Heart left ventricle (tissue), 16 donors: ENCODE data around the gene RNASET2. TPM values are rescaled to one million over a fixed set of nuclear protein-coding genes. Genes with fewer than 3 reads are reported as not detected.

ENCODE experiments used
- ATAC-seq, 4 donors: fragments of 200-7000 bp; cut with Tn5 transposase; one replicate each; pipeline ENCODE4 v1.9.1; 2020 to 2022; ENCODE audit warnings: moderate library complexity in 4 of 4, mild to moderate bottlenecking in 3 of 4, moderate number of reproducible peaks in 1 of 4
- DNase-seq, 5 donors: peaks; one replicate each; pipeline ENCODE4 v3.0.0-alpha.2; 2020
- H3K27ac ChIP-seq, 12 donors: fragments of 200-600 bp; sonication (generic) in 4 of 12; one replicate each; pipeline versions ENCODE4 v1.5.0 to v1.8.0; 2016 to 2022; ENCODE audit warnings: mild to moderate bottlenecking in 2 of 12
- H3K27me3 ChIP-seq, 9 donors: fragments of 200-600 bp; sonication (generic) in 2 of 9; one replicate each; pipeline versions ENCODE4 v1.5.1 to v1.8.0; 2016 to 2022; ENCODE audit warnings: mild to moderate bottlenecking in 3 of 9
- H3K36me3 ChIP-seq, 9 donors: fragments of 200-600 bp; sonication (generic) in 2 of 9; one replicate each; pipeline versions ENCODE4 v1.5.0 to v1.8.0; 2018 to 2022; ENCODE audit warnings: mild to moderate bottlenecking in 2 of 9
- H3K4me1 ChIP-seq, 12 donors: fragments of 200-600 bp; sonication (generic) in 4 of 12; one replicate each; pipeline versions ENCODE4 v1.5.0 to v1.8.0; 2016 to 2022; ENCODE audit warnings: mild to moderate bottlenecking in 3 of 12
- H3K4me3 ChIP-seq, 12 donors: fragments of 200-600 bp; sonication (generic) in 4 of 12; one replicate each; pipeline versions ENCODE4 v1.5.0 to v1.8.0; 2017 to 2022; ENCODE audit warnings: mild to moderate bottlenecking in 9 of 12, moderate library complexity in 4 of 12
- H3K9me3 ChIP-seq, 12 donors: fragments of 200-600 bp; sonication (generic) in 4 of 12; one replicate each; pipeline versions ENCODE4 v1.5.0 to v1.8.0; 2016 to 2022; ENCODE audit warnings: mild to moderate bottlenecking in 1 of 12
- POLR2A ChIP-seq, 2 donors: fragments of 450-650 bp; IDR thresholded peaks; one replicate each; pipeline ENCODE4 v1.6.1; 2017; ENCODE audit warnings: antibody characterized with exemption in 2 of 2, mild to moderate bottlenecking in 2 of 2, moderate library complexity in 2 of 2
- WGBS, 4 donors: extraction: QIAGEN DNeasy Blood & Tissue Kit in 2 of 4; methylation state at CpG; one replicate each; pipeline versions ENCODE4 v1.1.5 to v1.1.7; 2013 to 2018; 5-methylcytosine and 5-hydroxymethylcytosine counted together
- intact Hi-C, 10 donors: fragments of 100-400 bp; cut with DNase I; formaldehyde crosslinking; loops; one replicate each; pipeline versions ENCODE4 v1.11.1 to v1.14.2; 2022
- polyA plus RNA-seq, 2 donors: library from polyadenylated mRNA; stranded (reverse); fragments of 200-250 nt; gene quantifications; one replicate each; pipeline ENCODE4 v1.2.3, GENCODE V29; 2013
- total RNA-seq, 9 donors: library from RNA; depleted of rRNA in 2 of 9; stranded (reverse); fragments of >200 nt in 2 of 9; fragmentation: NEBNext Ultra II Directional in 3 of 9; extraction: Animal tissue kit (Norgen Biotek cat#: 25700) in 3 of 9; gene quantifications; one replicate each; pipeline versions ENCODE4 v1.1.0 to v1.2.4, GENCODE V29; 2016 to 2023
- TF ChIP-seq, protein P1 (sequence below), 12 donors: fragments of 200-600 bp; sonication (generic) in 4 of 12; IDR thresholded peaks; one replicate each; pipeline versions ENCODE4 v1.5.0 to v1.8.0; 2018 to 2022; ENCODE audit warnings: antibody characterized with exemption in 12 of 12, mild to moderate bottlenecking in 5 of 12
- donor health status: ischemic (EF 13 %, LVEDD 7.1; RV severe dilation, severe dysfunction).
- donor health status: healthy with polysubstance abuse.
- donor health status: DM: no; HTN: yes; CAD: no.
- donor health status: DM: no; HTN: no; CAD: no.
- donor health status: ischemic (EF 25% LVEDD 6.9; RV normal size, moderate dysfunction).
- donor health status: ischemic (EF 25% LVEDD 5.7; RV mildly dilated, moderate dysfunction).
- donor health status: healthy.
- donor health status: DM: yes; HTN: yes; CAD: no.
- donor health status: ischemic (EF 35%, LVEDD 5.7; RV mildly dilated, moderate dysfunction).
- donor health status: nonischemic (EF 11% LVEDD 7.7; RV severe dilation, severe dysfunction).
- donor health status: DM: yes; HTN: yes; CAD: no.
- donor health status: PGD.
- donor health status: ischemic (EF 29% LVEDD 5.4; RV normal size, mild dysfunction).
- donor health status: nonischemic (EF 23%, LVEDD 6.1; RV moderate dilation, normal function).

The RNASET2 gene
- total and polyA plus RNA-seq, 11 donors: 5.7 to 76.0 (median 13.5) TPM

DNA sequence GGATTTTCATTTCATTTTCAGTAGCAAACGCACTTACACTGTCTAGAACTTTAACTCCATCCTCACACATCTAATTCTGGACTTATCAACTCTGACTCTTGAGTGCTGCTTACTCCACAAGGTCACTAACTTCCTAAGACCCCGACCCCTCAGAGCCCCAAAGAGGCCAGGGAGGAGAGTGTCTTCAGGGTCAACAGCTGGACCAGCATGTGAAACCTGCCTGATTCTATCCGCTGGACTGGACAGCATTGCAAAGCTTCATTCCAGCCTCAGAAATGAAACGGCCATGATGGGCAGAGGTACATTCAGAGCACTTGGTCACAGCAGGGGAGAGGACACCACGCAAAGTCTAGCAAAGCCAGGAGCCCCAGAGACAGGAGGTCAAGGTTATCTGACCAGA is 9.1 kb downstream of the RNASET2 start:
- ATAC-seq: no peak
- Histone ChIP-seq H3K4me1 (peaks cover 0 to 29% (median 2%) of the 10 kb centered on the region in 12 donors), H3K27ac (no peak overlapping the region), H3K9me3 (no peaks in the 10 kb centered on the region), H3K27me3 (no peaks in the 10 kb centered on the region), H3K4me3 (no peak overlapping the region), H3K36me3 (peaks cover 0 to 42% (median 21%) of the 10 kb centered on the region in 9 donors)
- 89 to 92% (median 90%) methylated on average over 5 of the region's 5 CpGs for WGBS, 4 donors
- DNase-seq: no peak
- intact Hi-C loops: no loop called here
- TF ChIP-seq, protein P1, sequence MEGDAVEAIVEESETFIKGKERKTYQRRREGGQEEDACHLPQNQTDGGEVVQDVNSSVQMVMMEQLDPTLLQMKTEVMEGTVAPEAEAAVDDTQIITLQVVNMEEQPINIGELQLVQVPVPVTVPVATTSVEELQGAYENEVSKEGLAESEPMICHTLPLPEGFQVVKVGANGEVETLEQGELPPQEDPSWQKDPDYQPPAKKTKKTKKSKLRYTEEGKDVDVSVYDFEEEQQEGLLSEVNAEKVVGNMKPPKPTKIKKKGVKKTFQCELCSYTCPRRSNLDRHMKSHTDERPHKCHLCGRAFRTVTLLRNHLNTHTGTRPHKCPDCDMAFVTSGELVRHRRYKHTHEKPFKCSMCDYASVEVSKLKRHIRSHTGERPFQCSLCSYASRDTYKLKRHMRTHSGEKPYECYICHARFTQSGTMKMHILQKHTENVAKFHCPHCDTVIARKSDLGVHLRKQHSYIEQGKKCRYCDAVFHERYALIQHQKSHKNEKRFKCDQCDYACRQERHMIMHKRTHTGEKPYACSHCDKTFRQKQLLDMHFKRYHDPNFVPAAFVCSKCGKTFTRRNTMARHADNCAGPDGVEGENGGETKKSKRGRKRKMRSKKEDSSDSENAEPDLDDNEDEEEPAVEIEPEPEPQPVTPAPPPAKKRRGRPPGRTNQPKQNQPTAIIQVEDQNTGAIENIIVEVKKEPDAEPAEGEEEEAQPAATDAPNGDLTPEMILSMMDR (IDR thresholded peaks at IDR 0.05): no peak
- TF ChIP-seq POLR2A (IDR thresholded peaks at IDR 0.05): no peak

DNA sequence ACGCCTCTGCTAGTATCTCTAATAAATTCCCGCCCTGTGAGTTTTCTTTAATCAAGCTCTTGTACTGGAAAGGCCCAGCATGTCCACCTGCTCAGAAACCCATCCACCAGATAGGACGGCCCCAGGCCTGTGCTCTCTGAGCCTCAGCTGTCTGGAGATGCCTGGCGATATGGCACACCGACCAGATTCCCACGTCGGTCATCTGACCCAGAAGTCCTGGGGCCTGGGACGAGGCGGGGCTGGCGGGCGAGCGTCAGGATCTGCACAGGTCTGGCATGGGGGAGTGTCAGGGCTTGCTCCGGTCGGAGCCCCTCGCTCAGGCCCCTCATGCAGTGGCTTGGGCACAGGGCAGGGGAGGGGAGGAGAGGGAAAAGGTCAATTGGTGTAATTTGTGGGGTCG is 10.2 kb downstream of the RNASET2 start:
- intact Hi-C loops: no loop called here
- WGBS, 4 donors: 91 to 95% (median 94%) methylated on average over 16 of the region's 16 CpGs
- Histone ChIP-seq H3K27ac (no peak overlapping the region), H3K4me3 (no peak overlapping the region), H3K9me3 (no peaks in the 10 kb centered on the region), H3K27me3 (no peaks in the 10 kb centered on the region), H3K36me3 (peaks cover 0 to 48% (median 21%) of the 10 kb centered on the region in 9 donors), H3K4me1 (peaks cover 0 to 18% (median 2%) of the 10 kb centered on the region in 12 donors)
- DNase-seq: no peak
- TF ChIP-seq, protein P1 (IDR thresholded peaks at IDR 0.05): no peak
- TF ChIP-seq POLR2A (IDR thresholded peaks at IDR 0.05): no peak
- no peak for ATAC-seq

DNA sequence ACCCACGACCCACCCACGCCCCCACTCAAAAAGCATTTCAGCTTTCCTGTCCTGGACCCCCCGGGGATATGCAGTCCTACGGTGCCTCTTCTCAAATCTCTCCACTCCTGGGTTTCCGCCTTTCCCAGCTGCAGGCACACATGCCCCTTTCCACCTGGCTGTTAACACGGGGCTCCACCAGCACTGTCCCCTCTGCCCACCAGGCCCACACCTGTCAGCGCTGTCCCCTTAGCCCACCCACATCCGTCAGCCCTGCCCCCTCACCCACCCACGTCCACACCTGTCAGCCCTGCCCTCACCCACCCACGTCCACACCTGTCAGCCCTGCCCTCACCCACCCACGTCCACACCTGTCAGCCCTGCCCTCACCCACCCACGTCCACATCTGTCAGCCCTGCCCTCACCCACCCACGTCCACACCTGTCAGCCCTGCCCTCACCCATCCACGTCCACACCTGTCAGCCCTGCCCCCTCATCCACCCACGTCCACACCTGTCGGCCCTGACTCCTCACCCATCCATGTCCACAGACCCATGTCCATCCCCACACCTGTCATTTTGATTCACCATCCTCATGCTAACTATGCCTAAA is 11.6 kb downstream of the RNASET2 start:
- Histone ChIP-seq H3K4me1 (peaks cover 0 to 4% (median 0%) of the 10 kb centered on the region in 12 donors), H3K4me3 (no peak overlapping the region), H3K27me3 (no peaks in the 10 kb centered on the region), H3K36me3 (peaks cover 0 to 62% (median 24%) of the 10 kb centered on the region in 9 donors), H3K27ac (no peak overlapping the region), H3K9me3 (no peaks in the 10 kb centered on the region)
- intact Hi-C loops: no loop called here
- WGBS, 4 donors: 89 to 96% (median 95%) methylated on average over 16 of the region's 16 CpGs
- no peak for DNase-seq
- no peak for ATAC-seq
- TF ChIP-seq, protein P1 (IDR thresholded peaks at IDR 0.05): no peak
- no peak for TF ChIP-seq POLR2A (IDR thresholded peaks at IDR 0.05)

DNA sequence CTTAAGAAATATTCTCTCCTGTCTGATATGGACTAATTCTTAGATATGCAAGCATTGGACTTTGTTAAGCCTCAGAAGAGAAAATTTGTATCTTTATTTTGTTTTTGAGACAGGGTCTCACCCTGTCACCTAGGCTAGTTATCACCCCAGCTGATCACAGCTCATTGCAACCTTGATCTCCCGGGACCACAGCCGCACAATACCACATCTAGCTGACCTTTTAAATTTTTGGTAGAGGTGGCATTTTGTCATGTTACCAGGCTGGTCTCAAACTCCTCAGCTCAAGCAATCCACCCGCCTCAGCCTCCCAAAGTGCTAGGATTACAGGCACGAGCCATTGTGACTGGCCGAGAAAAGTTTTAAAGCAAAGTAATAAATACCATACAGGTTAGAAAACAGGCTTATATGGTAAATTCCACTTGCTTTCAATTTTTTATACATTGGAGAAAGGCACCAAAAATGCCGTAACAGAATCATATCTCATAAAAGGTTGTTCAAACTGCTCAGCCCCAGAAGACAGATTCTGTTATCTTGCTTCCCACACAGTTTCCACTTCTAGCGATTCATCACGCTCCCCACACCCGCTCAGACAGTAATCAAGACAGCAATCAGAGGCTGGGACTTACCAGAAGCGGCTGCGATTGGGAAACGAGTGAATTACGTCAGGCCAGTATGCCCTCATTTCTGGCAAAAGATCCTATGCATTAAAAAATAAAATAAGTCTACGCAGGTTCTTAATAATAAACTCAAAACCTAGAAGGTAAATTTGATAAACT is 13.8 kb downstream of the RNASET2 start:
- H3K27ac ChIP-seq: no peak overlapping the region
- DNase-seq (no peak), ATAC-seq (peak in 1 of 4 donors; percentile 39)
- intact Hi-C loops: no loop called here
- no peaks in the 10 kb centered on the region for H3K9me3 ChIP-seq
- TF ChIP-seq POLR2A (IDR thresholded peaks at IDR 0.05): no peak
- TF ChIP-seq, protein P1 (IDR thresholded peaks at IDR 0.05): no peak
- peaks cover 0 to 73% (median 35%) of the 10 kb centered on the region in 9 donors for H3K36me3 ChIP-seq
- H3K4me3 ChIP-seq: no peak overlapping the region
- 85 to 87% (median 85%) methylated on average over 14 of the region's 14 CpGs for WGBS, 4 donors
- no peaks in the 10 kb centered on the region for H3K27me3 ChIP-seq
- H3K4me1 ChIP-seq: no peaks in the 10 kb centered on the region
